GM10266 (cell line): ENCODE data around the gene CLASRP.
"Not testable (repeated sequence)": the region's sequence is repeated elsewhere in the genome, so short reads cannot be mapped to it uniquely, and the experiment has no call there.

Experiments used
- DNase-seq: peaks from one replicate; pipeline ENCODE4 v3.0.0; 2012; ENCODE audit errors: extremely low spot score
- CTCF ChIP-seq: IDR thresholded peaks from 2 replicates; pipeline ENCODE4 v1.5.1; 2012; ENCODE audit warnings: mild to moderate bottlenecking, low read depth; ENCODE audit not compliant: control insufficient read depth, insufficient read depth; ENCODE audit errors: missing control alignments

Gene CLASRP

GRCh38 chr19:45101806-45102205 lies 63.0 kb downstream of the CLASRP start:
- no peak for TF ChIP-seq CTCF
- DNase-seq, result no peak

GRCh38 chr19:45102481-45102880 lies 63.6 kb downstream of the CLASRP start:
- no peak for DNase-seq
- no peak for TF ChIP-seq CTCF

- no peak for TF ChIP-seq CTCF
- DNase-seq, result no peak
These were observed 64.3 kb downstream of the CLASRP start for GRCh38 chr19:45103156-45103507.

GRCh38 chr19:45103508-45104319 lies 64.9 kb downstream of the CLASRP start:
- no peak for DNase-seq
- no peak for TF ChIP-seq CTCF

- no peak for DNase-seq
- TF ChIP-seq CTCF, result no peak
These were observed 66.0 kb downstream of the CLASRP start for GRCh38 chr19:45104658-45105349.

- not testable (repeated sequence) for DNase-seq
These were observed 67.5 kb downstream of the CLASRP start for GRCh38 chr19:45106363-45106762.

GRCh38 chr19:45107621-45108150 lies 68.8 kb downstream of the CLASRP start:
- no peak for TF ChIP-seq CTCF
- no peak for DNase-seq

- TF ChIP-seq CTCF, result no peak
- DNase-seq, result no peak
These were observed 72.0 kb downstream of the CLASRP start for GRCh38 chr19:45110851-45111266.
